PC-9 (cell line): Measurements from ENCODE around the gene LIMS2.

Experiments
- CTCF ChIP-seq: fragments of 200-600 bp; sonication (generic); conservative IDR thresholded peaks from 2 replicates; pipeline ENCODE4 v1.6.1; 2017; ENCODE audit warnings: mixed run types, antibody characterized with exemption, mild to moderate bottlenecking, moderate library complexity
- EZH2 ChIP-seq: fragments of 200-600 bp; sonication (generic); IDR thresholded peaks from 2 replicates; pipeline ENCODE4 v1.8.0; 2017; ENCODE audit warnings: antibody characterized with exemption, low read depth

DNA sequence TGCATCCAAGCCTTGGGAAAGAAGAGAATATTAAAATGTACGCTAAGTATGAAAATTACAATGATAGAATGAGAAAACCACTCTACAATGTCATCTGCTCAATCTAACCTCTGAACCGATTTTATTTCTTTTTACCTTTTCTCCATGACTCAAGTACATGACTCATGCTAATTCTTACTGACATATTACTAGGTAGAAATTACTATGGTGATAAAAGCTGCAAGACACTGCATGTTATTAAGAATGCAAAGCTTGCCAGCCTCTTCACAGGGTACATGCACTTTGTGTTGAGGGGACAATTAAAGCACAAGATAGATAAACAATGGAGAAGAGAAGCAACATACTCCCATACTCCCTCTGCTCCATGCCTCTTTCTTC lies 46.6 kb upstream of the LIMS2 start:
- TF ChIP-seq CTCF = no peak
- TF ChIP-seq EZH2 = no peak
